ENCODE measurements around the gene GNAI1. TPM values are rescaled to one million over a fixed set of nuclear protein-coding genes. Genes with fewer than 3 reads are reported as not detected.
"Not testable (repeated sequence)": the region's sequence is repeated elsewhere in the genome, so short reads cannot be mapped to it uniquely, and the experiment has no call there.

Gene GNAI1
- total RNA-seq, 1 experiment from 2014 or later: 8.8 TPM

DNA sequence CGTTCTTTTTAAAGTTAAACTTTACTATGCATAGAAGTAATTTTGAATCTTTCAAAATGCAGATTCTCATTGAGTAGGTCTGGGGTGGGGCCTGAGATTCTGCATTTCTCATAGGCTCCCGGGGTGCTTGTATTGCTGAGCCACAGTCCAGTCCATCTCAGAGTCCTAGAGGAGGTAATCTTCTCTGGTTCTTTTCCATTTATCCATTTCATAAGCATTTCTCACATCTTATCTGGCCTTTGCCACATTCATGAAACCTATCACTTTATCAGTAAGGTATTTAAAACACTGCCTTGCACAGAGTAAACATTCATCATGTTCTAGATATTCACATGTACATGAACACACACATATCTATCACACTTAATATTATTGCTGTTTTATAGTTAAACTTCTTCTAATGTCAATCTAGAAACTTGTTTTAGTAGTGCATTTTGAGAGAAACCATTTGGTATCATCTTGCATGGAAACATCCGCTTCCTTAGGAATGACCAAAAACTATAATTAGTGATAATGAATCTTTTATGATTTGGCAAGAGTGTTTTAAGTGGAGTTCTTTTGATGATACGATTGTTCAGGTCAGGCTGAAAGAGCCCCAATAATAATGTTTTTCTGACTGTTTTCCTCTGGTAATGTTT is 12.0 kb downstream of the GNAI1 start:
- no peaks in the 10 kb centered on the region for H3K27me3 ChIP-seq
- H3K9me3 ChIP-seq: no peaks in the 10 kb centered on the region
- no peak for DNase-seq
- H3K4me3 ChIP-seq: no peak overlapping the region
- no peaks in the 10 kb centered on the region for H3K36me3 ChIP-seq

GRCh38 chr7:80147543-80148391 is 13.1 kb downstream of the GNAI1 start:
- no peaks in the 10 kb centered on the region for H3K27me3 ChIP-seq
- no peaks in the 10 kb centered on the region for H3K36me3 ChIP-seq
- H3K9me3 ChIP-seq: no peaks in the 10 kb centered on the region
- no peak overlapping the region for H3K4me3 ChIP-seq
- DNase-seq: no peak

- H3K4me3 ChIP-seq: no peak overlapping the region
- H3K9me3 ChIP-seq: no peaks in the 10 kb centered on the region
- no peaks in the 10 kb centered on the region for H3K36me3 ChIP-seq
- H3K27me3 ChIP-seq: no peaks in the 10 kb centered on the region
- DNase-seq: no peak
Measured at GRCh38 chr7:80150611-80151273, 16.1 kb downstream of the GNAI1 start.

DNA sequence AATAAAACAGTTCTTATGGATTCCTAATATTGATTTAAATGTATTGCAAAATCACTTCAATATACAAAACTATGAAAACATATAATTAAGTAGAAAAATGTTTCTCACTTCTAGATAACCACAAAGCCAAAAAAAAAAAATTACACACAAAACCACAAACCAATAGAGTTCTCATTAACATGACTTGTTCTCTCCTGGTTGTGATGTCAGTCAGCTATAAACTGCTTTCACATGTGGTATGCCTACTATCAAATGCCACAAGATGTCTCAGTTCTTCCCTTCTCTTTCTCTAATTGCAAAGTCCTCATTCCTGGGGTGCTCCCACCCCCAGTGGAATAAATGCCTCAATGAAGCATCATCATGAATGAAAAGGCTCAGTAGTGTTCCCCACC is 16.6 kb downstream of the GNAI1 start:
- Histone ChIP-seq H3K4me3 (no peak overlapping the region), H3K9me3 (no peaks in the 10 kb centered on the region), H3K36me3 (no peaks in the 10 kb centered on the region), H3K27me3 (no peaks in the 10 kb centered on the region)
- DNase-seq: no peak

- H3K27me3 ChIP-seq: no peaks in the 10 kb centered on the region
- H3K4me3 ChIP-seq: no peak overlapping the region
- no peaks in the 10 kb centered on the region for H3K36me3 ChIP-seq
- no peak for DNase-seq
- H3K9me3 ChIP-seq: no peaks in the 10 kb centered on the region
Measured at GRCh38 chr7:80153446-80153845, 18.8 kb downstream of the GNAI1 start.

DNA sequence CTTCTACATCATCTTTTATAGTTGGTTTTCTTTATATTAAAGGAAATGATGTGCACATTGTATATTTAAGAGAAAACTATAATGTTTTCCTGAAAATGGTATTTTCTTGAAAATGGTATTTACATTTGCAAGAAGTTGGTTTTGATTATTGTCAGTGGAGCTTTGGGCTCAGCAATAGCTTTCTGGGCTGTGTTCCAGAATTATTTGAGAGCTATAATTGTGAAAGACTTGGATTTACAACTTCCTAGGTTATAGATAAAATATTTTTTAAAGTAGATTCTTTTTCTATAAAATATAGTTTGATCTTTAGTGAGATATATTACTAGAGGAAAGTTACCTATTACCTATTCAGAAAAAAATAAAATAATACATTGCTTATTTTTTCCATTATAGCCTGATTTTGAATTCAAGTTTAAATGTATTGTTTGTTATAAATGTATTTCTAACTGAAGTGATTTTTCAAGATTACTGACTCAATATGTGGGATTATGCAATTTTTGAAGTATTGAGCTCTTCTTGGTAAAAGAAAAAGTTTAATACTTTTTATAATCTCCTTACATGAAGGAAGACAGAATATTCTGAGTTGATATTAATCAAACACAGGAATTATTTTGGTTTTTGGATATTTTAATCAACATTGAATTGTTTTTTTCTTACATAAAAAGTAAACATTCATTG is 20.2 kb downstream of the GNAI1 start:
- no peak for DNase-seq
- Histone ChIP-seq H3K27me3 (no peaks in the 10 kb centered on the region), H3K9me3 (no peaks in the 10 kb centered on the region), H3K4me3 (no peak overlapping the region), H3K36me3 (no peaks in the 10 kb centered on the region)

- Histone ChIP-seq H3K36me3 (no peaks in the 10 kb centered on the region), H3K9me3 (no peaks in the 10 kb centered on the region), H3K4me3 (no peak overlapping the region), H3K27me3 (no peaks in the 10 kb centered on the region)
- DNase-seq: no peak
Measured at GRCh38 chr7:80155374-80155773, 20.7 kb downstream of the GNAI1 start.

GRCh38 chr7:80157770-80158169 is 23.1 kb downstream of the GNAI1 start:
- not testable (repeated sequence) for H3K4me3 ChIP-seq, H3K36me3 ChIP-seq, H3K27me3 ChIP-seq, H3K9me3 ChIP-seq
- peak; percentile 17 for DNase-seq

DNA sequence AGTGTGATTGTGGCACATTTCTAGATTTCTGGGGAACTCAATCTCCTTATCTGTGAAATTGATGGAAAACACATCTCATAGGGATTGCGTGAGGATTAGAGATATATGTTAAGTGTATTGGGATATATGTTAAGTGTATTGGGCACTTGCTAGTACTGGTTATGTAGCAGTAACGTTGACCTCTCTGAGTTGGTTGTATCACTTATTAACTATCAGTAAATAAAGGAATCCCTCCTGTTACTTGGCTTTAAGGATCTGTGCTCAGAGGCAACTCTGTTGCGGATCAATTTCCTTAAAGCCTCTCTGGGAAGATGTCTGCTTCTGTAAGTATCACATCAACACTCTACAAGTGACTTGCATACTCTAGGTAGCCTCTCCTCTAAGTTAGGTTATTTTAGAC is 25.2 kb downstream of the GNAI1 start:
- DNase-seq: no peak
- H3K27me3 ChIP-seq: no peaks in the 10 kb centered on the region

GRCh38 chr7:80161466-80161865 is 26.8 kb downstream of the GNAI1 start:
- no peak for DNase-seq

More for the DNA sequence above, 25.2 kb downstream of the GNAI1 start:
- no peaks in the 10 kb centered on the region for H3K9me3 ChIP-seq
- H3K36me3 ChIP-seq: no peaks in the 10 kb centered on the region
- no peak overlapping the region for H3K4me3 ChIP-seq

DNA sequence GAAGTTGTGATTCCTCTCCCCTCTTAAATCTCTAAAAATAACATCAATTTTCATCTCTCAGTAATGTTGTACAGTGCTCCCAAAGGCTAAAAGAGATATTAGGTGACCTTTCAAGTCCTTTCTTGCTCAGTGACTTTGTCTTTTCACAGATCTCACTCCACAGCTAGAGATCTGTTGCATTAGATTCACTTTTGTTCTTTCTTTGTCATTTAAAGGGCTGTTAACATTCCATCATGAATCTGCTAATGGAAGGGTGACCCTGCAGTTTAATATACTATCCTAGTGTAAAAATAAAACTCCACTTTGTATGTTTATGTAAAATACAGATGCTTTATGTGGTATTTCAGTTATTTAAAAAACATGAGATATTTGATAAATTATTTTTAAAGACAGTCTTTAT is 30.5 kb downstream of the GNAI1 start:
- Histone ChIP-seq H3K27me3 (no peaks in the 10 kb centered on the region), H3K4me3 (no peak overlapping the region), H3K9me3 (no peaks in the 10 kb centered on the region), H3K36me3 (no peaks in the 10 kb centered on the region)
- no peak for DNase-seq

More at GRCh38 chr7:80161466-80161865, 26.8 kb downstream of the GNAI1 start:
- no peaks in the 10 kb centered on the region for H3K36me3 ChIP-seq
- H3K4me3 ChIP-seq: no peak overlapping the region
- no peaks in the 10 kb centered on the region for H3K27me3 ChIP-seq
- no peaks in the 10 kb centered on the region for H3K9me3 ChIP-seq

DNA sequence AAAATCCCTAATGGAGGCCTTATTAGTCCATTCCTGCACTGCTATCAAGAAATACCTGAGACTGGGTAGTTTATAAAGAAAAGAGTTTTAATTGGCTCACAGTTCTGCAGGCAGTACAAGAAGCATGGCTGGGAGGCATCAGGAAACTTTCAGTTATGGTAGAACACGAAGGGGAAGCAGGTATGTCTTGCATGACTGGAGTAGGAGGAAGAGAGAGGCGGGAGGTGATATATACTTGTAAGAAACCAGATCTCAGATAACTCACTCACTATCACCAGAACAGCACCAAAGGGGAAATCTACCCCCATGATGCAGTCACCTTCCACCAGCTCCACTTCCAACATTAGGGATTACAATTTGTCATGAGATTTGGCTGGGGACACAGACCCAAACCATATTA is 35.8 kb downstream of the GNAI1 start:
- Histone ChIP-seq H3K9me3 (no peaks in the 10 kb centered on the region), H3K27me3 (no peaks in the 10 kb centered on the region), H3K36me3 (no peaks in the 10 kb centered on the region), H3K4me3 (no peak overlapping the region)
- no peak for DNase-seq

DNA sequence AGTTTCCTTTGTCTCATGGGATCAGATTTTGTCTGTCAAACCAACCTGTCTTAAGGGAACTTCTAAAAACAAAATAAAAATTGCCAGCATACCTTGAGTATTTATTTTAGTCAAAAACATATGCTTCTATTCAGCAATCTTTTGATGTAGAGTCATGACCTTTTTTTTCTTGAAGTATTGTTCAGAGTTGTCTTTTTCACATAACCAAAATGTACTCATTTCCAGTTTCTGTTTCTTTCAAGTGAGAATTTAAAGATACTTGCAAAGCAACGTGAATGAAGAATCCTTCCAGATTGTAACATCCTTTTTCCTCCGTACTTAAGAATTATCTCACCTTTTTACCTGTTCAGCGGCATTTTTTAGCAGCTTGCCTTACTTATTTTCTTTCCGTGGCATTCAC is 37.8 kb downstream of the GNAI1 start:
- H3K4me3 ChIP-seq: no peak overlapping the region
- H3K27me3 ChIP-seq: no peaks in the 10 kb centered on the region
- no peaks in the 10 kb centered on the region for H3K36me3 ChIP-seq
- no peak for DNase-seq
- H3K9me3 ChIP-seq: no peaks in the 10 kb centered on the region

DNA sequence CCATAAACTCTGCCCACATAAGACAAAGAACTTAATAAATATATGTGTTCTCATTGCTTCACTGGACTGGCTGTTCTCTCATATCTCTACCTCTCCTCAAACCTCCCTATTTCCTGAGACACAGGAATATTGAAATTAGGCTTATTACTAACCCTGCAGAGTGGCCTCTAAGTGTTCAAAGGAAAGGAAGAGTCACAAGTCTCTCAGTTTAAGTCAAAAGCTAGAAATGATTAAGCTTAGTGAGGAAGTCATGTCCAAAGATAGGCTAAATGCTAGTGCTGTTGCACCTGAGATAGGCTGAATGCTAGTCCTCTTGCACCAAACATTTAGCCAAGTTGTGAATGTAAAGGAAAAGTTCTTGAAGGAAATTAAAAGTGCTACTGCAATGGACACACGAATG is 41.1 kb downstream of the GNAI1 start:
- Histone ChIP-seq H3K27me3 (no peaks in the 10 kb centered on the region), H3K36me3 (no peaks in the 10 kb centered on the region), H3K9me3 (no peaks in the 10 kb centered on the region), H3K4me3 (no peak overlapping the region)
- DNase-seq: no peak

- DNase-seq: no peak
- Histone ChIP-seq H3K4me3 (no peak overlapping the region), H3K9me3 (no peaks in the 10 kb centered on the region), H3K27me3 (no peaks in the 10 kb centered on the region), H3K36me3 (no peaks in the 10 kb centered on the region)
Measured at GRCh38 chr7:80181411-80181810, 46.8 kb downstream of the GNAI1 start.

DNA sequence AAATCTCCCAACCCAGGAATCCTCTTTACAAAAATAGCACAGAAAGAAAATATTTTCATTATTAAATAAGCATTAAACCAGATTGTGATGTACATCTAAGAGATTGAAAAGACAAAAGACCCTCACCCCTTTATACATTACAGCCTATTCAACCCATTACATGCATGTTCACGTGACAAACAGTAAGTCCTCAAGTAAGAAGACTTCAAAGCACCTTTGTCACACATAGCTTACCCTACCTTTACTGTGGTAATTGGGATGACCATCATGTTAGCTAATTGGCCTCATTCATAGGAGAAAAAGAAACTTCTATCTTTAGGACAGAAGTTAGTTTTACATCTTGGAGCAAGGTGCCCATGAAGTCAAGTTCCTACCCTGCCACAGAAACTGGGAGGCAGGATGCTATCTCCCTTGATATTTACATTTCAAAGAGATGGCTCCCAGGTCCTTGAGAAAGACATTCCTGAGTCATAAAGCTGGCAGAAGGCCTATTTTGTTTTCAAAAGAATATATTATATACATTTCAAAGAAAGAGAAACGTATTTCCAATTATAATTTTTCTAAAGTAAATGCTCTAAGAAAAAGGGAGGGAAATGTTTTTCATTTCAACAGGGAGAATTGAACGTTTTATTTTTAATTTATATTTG is 48.1 kb downstream of the GNAI1 start:
- Histone ChIP-seq H3K36me3 (no peaks in the 10 kb centered on the region), H3K9me3 (no peaks in the 10 kb centered on the region), H3K4me3 (no peak overlapping the region), H3K27me3 (no peaks in the 10 kb centered on the region)
- no peak for DNase-seq

GRCh38 chr7:80183351-80183750 is 48.7 kb downstream of the GNAI1 start:
- Histone ChIP-seq H3K27me3 (no peaks in the 10 kb centered on the region), H3K4me3 (no peak overlapping the region), H3K9me3 (no peaks in the 10 kb centered on the region), H3K36me3 (no peaks in the 10 kb centered on the region)
- no peak for DNase-seq

All from MG63 (cell line).